GM12878 (cell line): Measurements from ENCODE around the gene LEMD3. TPM values are rescaled to one million over a fixed set of nuclear protein-coding genes. Genes with fewer than 3 reads are reported as not detected.

ENCODE experiments used
- ATAC-seq: fragments of 200-7000 bp; cut with Tn5 transposase; 3 replicates; pipeline ENCODE4 v1.9.1; 2020; ENCODE audit warnings: mild to moderate bottlenecking, moderate library complexity
- BruUV-seq: library from RNA; stranded (reverse); fragments of 400-500 nt; replicated peaks from 2 replicates; lab custom pipeline; 2021; lab: Mats Ljungman, UMichigan
- CTCF ChIA-PET: fragments of 300-600 bp; sonication (Branson Sonifier 250); formaldehyde crosslinking; extraction: SDS; loops from one replicate; lab custom pipeline; 2021; ENCODE audit warnings: inconsistent platforms; lab: Yijun Ruan, JAX
- POLR2A ChIA-PET: fragments of 350-600 bp; formaldehyde crosslinking; extraction: SDS; loops from one replicate; lab custom pipeline; 2021; ENCODE audit warnings: inconsistent platforms; lab: Charles Lee
- RAD21 ChIA-PET: fragments of 300-600 bp; sonication (Branson Sonifier 250); formaldehyde crosslinking; loops from one replicate; lab custom pipeline; 2023; ENCODE audit warnings: antibody characterized with exemption; ENCODE audit not compliant: unreplicated experiment; lab: Charles Lee
- SMC1A ChIA-PET: fragments of 300-600 bp; sonication (Branson Sonifier 250); formaldehyde crosslinking; loops from one replicate; lab custom pipeline; 2023; ENCODE audit not compliant: unreplicated experiment, uncharacterized antibody; lab: Charles Lee
- DNase-seq: peaks from one replicate; pipeline ENCODE4 v3.0.0-alpha.2; 2011; ENCODE audit warnings: low read depth, low spot score
- FAIRE-seq: peaks from 3 replicates; lab custom pipeline; 2011; peaks lifted over from hg19 to GRCh38; lab: Jason Lieb, UNC
- H2AFZ ChIP-seq: 2 replicates; pipeline ENCODE4 v1.6.0; 2011; ENCODE audit warnings: low read depth, low read length, control low read depth; ENCODE audit not compliant: control insufficient read depth
- H3K27ac ChIP-seq: 2 replicates; pipeline ENCODE4 v1.5.1; 2011; ENCODE audit warnings: control low read depth; ENCODE audit not compliant: control insufficient read depth, insufficient read depth
- H3K27me3 ChIP-seq, 2 experiments: replicated peaks in 1 of 2; 2 replicates each; pipeline versions ENCODE4 v1.6.0 to v1.6.1; 2011; ENCODE audit warnings: low read length in 1 of 2; ENCODE audit not compliant: control insufficient read depth in 2 of 2, insufficient read depth in 2 of 2
- H3K36me3 ChIP-seq, 2 experiments: 2 replicates each; pipeline ENCODE4 v1.5.1; 2011; ENCODE audit warnings: low read length in 1 of 2; ENCODE audit not compliant: control insufficient read depth in 2 of 2, insufficient read depth in 2 of 2
- H3K4me1 ChIP-seq: 2 replicates; pipeline ENCODE4 v1.6.1; 2011; ENCODE audit warnings: mild to moderate bottlenecking, low read length, moderate library complexity, mixed read lengths; ENCODE audit not compliant: control insufficient read depth, insufficient read depth
- H3K4me2 ChIP-seq: 2 replicates; pipeline ENCODE4 v1.6.0; 2011; ENCODE audit warnings: control low read depth; ENCODE audit not compliant: control insufficient read depth, insufficient read depth
- H3K4me3 ChIP-seq: fragments of 200-600 bp; sonication (generic); 2 replicates; pipeline ENCODE4 v1.5.1; 2016
- H3K79me2 ChIP-seq: 2 replicates; pipeline ENCODE4 v1.6.0; 2011; ENCODE audit warnings: low read length; ENCODE audit not compliant: control insufficient read depth, insufficient read depth
- H3K9ac ChIP-seq: 2 replicates; pipeline ENCODE4 v1.8.0; 2011; ENCODE audit warnings: low read length, control low read depth, mixed read lengths; ENCODE audit not compliant: control insufficient read depth, insufficient read depth
- H3K9me3 ChIP-seq: replicated peaks from 3 replicates; pipeline ENCODE4 v1.5.1; 2011; ENCODE audit warnings: mild to moderate bottlenecking, low read length; ENCODE audit not compliant: control insufficient read depth, insufficient read depth
- H4K20me1 ChIP-seq: 2 replicates; pipeline ENCODE4 v1.6.0; 2011; ENCODE audit not compliant: control insufficient read depth, insufficient read depth
- BMI1 ChIP-seq: fragments of 450-650 bp; IDR thresholded peaks from 2 replicates; pipeline ENCODE4 v1.6.1; 2016; ENCODE audit warnings: mild to moderate bottlenecking, moderate library complexity, borderline replicate concordance
- CREB1 ChIP-seq: IDR thresholded peaks from 2 replicates; pipeline ENCODE4 v1.6.1; 2012; ENCODE audit warnings: low read depth, mild to moderate bottlenecking, inconsistent platforms
- EZH2 ChIP-seq: IDR thresholded peaks from 2 replicates; pipeline ENCODE4 v1.6.1; 2012; ENCODE audit warnings: low read depth, mild to moderate bottlenecking, control low read depth, inconsistent platforms, low read length, borderline replicate concordance; ENCODE audit not compliant: control insufficient read depth
- FOS ChIP-seq: IDR thresholded peaks from 3 replicates; pipeline ENCODE4 v1.6.1; 2011; ENCODE audit warnings: borderline replicate concordance; ENCODE audit not compliant: insufficient read length; ENCODE audit errors: extremely low read depth
- JUNB ChIP-seq: IDR thresholded peaks from 2 replicates; pipeline ENCODE4 v1.6.1; 2016; ENCODE audit warnings: antibody characterized with exemption, mild to moderate bottlenecking
- KAT2A ChIP-seq: conservative IDR thresholded peaks from 2 replicates; pipeline ENCODE4 v1.6.1; 2011; ENCODE audit warnings: low read depth, low read length; ENCODE audit not compliant: control insufficient read depth
- KLF5 ChIP-seq: fragments of 450-650 bp; IDR thresholded peaks from 2 replicates; pipeline ENCODE4 v1.6.1; 2014; ENCODE audit warnings: mild to moderate bottlenecking; ENCODE audit not compliant: partially characterized antibody
- MYC ChIP-seq: IDR thresholded peaks from 2 replicates; pipeline ENCODE4 v1.6.1; 2011; ENCODE audit warnings: mild to moderate bottlenecking, low read length, moderate library complexity, inconsistent platforms; ENCODE audit not compliant: insufficient read depth, insufficient replicate concordance, insufficient read length, severe bottlenecking
- NFIC ChIP-seq: IDR thresholded peaks from 2 replicates; pipeline ENCODE4 v1.6.1; 2012; ENCODE audit warnings: low read depth, mild to moderate bottlenecking, inconsistent platforms, low read length, moderate library complexity
- PAX5 ChIP-seq: IDR thresholded peaks from 2 replicates; pipeline ENCODE4 v1.6.1; 2011; ENCODE audit warnings: low read depth, low read length, borderline replicate concordance
- PAX8 ChIP-seq: fragments of 450-650 bp; IDR thresholded peaks from 2 replicates; pipeline ENCODE4 v1.6.1; 2017; ENCODE audit warnings: mild to moderate bottlenecking, moderate library complexity
- RB1 ChIP-seq: fragments of 450-650 bp; formaldehyde crosslinking; IDR thresholded peaks from 2 replicates; pipeline ENCODE4 v1.6.1; 2017; ENCODE audit warnings: mild to moderate bottlenecking, borderline replicate concordance
- STAT1 ChIP-seq: fragments of 450-650 bp; conservative IDR thresholded peaks from 2 replicates; pipeline ENCODE4 v1.6.1; 2014; ENCODE audit warnings: antibody characterized with exemption, mild to moderate bottlenecking
- TAF1 ChIP-seq: IDR thresholded peaks from 2 replicates; pipeline ENCODE4 v1.6.1; 2011; ENCODE audit warnings: mild to moderate bottlenecking, low read depth, low read length, borderline replicate concordance
- TCF12 ChIP-seq: IDR thresholded peaks from 2 replicates; pipeline ENCODE4 v1.6.1; 2011; ENCODE audit warnings: low read depth, mild to moderate bottlenecking, low read length
- USF2 ChIP-seq: IDR thresholded peaks from 2 replicates; pipeline ENCODE4 v1.6.1; 2011; ENCODE audit warnings: low read depth, low read length, improper control_type of control experiment, borderline replicate concordance
- ZNF687 ChIP-seq: fragments of 450-650 bp; IDR thresholded peaks from 2 replicates; pipeline ENCODE4 v1.6.1; 2017; ENCODE audit warnings: mild to moderate bottlenecking, moderate library complexity
- WGBS: methylation state at CpG from one replicate; pipeline ENCODE4 v1.1.6; 2016; ENCODE audit warnings: low lambda C conversion rate; ENCODE audit not compliant: insufficient replicate concordance, insufficient coverage; ENCODE audit errors: missing lambda C conversion rate; 5-methylcytosine and 5-hydroxymethylcytosine counted together
- in situ Hi-C: fragments of 300-500 bp; cut with MboI; formaldehyde crosslinking; loops from 9 replicates; pipeline ENCODE4 v1.14.3; 2018; ENCODE audit warnings: mixed read lengths
- intact Hi-C: fragments of 100-400 bp; cut with micrococcal nuclease; formaldehyde crosslinking; loops from one replicate; pipeline ENCODE4 v1.14.2; 2022; ENCODE audit not compliant: unreplicated experiment
- polyA plus RNA-seq, 11 experiments: library from polyadenylated mRNA; depleted of rRNA in 4 of 11; unstranded in 6 of 11; stranded (reverse) in 5 of 11; fragments of >200 nt; fragmentation: Nextera tagmentation in 4 of 11; fragmentation: Illumina TruSeq in 1 of 11; extraction: Ambion mirVana in 4 of 11; extraction: Trizol in 1 of 11; gene quantifications; 1 replicate in 1 of 11; 2 replicates in 10 of 11; pipeline versions ENCODE4 v1.2.1 to v1.2.3, GENCODE V29; 2011 to 2016; ENCODE audit warnings: inconsistent platforms in 2 of 11, missing spikeins in 2 of 11, low read depth in 1 of 11
- total RNA-seq, 4 experiments: library from RNA; depleted of rRNA in 3 of 4; stranded (reverse); fragments of >200 nt in 3 of 4; fragmentation: Illumina TruSeq in 1 of 4; extraction: Trizol in 1 of 4; gene quantifications; 2 replicates each; pipeline versions ENCODE4 v1.2.1 to v1.2.3, GENCODE V29; 2013 to 2021
- TF ChIP-seq, protein P1 (sequence below): fragments of 450-650 bp; formaldehyde crosslinking; IDR thresholded peaks from 2 replicates; pipeline ENCODE4 v1.5.0; 2022; ENCODE audit warnings: mild to moderate bottlenecking, missing genetic modification characterization

The LEMD3 gene
- total and polyA plus RNA-seq, 10 of the 15 experiments (the other 5 are each of a cell fraction or from before 2014, with no cell fraction given): 7.5 to 26.0 (median 16.5) TPM

GRCh38 chr12:65275627-65276026 lies 106.2 kb downstream of the LEMD3 start:
- no TSS peak for BruUV-seq
- ChIA-PET RAD21 (no interaction called here), POLR2A (no interaction called here), SMC1A (no interaction called here), CTCF (interaction anchor here (0.5 kb wide), 1 partner anchor 222 kb away, joined by 3 read pairs; no protein-coding TSS in a partner anchor)
- no peak for DNase-seq
- Histone ChIP-seq H2AFZ (no peak overlapping the region), H3K27me3 (peaks cover 3 to 7% of the 10 kb centered on the region in 2 experiments), H3K4me2 (no peak overlapping the region), H3K9ac (no peak overlapping the region), H3K9me3 (no peaks in the 10 kb centered on the region), H4K20me1 (no peaks in the 10 kb centered on the region), H3K36me3 (no peaks in the 10 kb centered on the region), H3K79me2 (no peaks in the 10 kb centered on the region), H3K4me3 (no peak overlapping the region), H3K27ac (no peak overlapping the region), H3K4me1 (no peaks in the 10 kb centered on the region)
- intact Hi-C loops: no loop called here
- FAIRE-seq: no peak
- no peak for ATAC-seq
- 68% methylated on average over 3 of the region's 3 CpGs for WGBS
- in situ Hi-C loops: no loop called here
- TF ChIP-seq CREB1 (no peak), TAF1 (no peak), MYC (no peak), FOS (no peak), NFIC (no peak), USF2 (no peak), PAX5 (no peak), BMI1 (no peak), PAX8 (no peak), KAT2A (no peak), STAT1 (no peak), ZNF687 (no peak), JUNB (no peak), EZH2 (no peak), TCF12 (no peak), RB1 (no peak), KLF5 (no peak)
- TF ChIP-seq, protein P1, sequence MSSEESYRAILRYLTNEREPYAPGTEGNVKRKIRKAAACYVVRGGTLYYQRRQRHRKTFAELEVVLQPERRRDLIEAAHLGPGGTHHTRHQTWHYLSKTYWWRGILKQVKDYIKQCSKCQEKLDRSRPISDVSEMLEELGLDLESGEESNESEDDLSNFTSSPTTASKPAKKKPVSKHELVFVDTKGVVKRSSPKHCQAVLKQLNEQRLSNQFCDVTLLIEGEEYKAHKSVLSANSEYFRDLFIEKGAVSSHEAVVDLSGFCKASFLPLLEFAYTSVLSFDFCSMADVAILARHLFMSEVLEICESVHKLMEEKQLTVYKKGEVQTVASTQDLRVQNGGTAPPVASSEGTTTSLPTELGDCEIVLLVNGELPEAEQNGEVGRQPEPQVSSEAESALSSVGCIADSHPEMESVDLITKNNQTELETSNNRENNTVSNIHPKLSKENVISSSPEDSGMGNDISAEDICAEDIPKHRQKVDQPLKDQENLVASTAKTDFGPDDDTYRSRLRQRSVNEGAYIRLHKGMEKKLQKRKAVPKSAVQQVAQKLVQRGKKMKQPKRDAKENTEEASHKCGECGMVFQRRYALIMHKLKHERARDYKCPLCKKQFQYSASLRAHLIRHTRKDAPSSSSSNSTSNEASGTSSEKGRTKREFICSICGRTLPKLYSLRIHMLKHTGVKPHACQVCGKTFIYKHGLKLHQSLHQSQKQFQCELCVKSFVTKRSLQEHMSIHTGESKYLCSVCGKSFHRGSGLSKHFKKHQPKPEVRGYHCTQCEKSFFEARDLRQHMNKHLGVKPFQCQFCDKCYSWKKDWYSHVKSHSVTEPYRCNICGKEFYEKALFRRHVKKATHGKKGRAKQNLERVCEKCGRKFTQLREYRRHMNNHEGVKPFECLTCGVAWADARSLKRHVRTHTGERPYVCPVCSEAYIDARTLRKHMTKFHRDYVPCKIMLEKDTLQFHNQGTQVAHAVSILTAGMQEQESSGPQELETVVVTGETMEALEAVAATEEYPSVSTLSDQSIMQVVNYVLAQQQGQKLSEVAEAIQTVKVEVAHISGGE (CRISPR knock-in tag): no peak
